Neuronal stem cell (in vitro differentiated cells): ENCODE measurements around the gene RPS27L.

ENCODE experiments used
- DNase-seq: peaks from one replicate; pipeline ENCODE4 v3.0.0-alpha.2; 2013; ENCODE audit warnings: low spot score
- H2AFZ ChIP-seq: one replicate; pipeline ENCODE4 v1.6.1; 2013; ENCODE audit warnings: mild to moderate bottlenecking, low read length, inconsistent platforms
- H2AK5ac ChIP-seq: 2 replicates; pipeline ENCODE4 v1.6.1; 2013; ENCODE audit warnings: low read depth, mild to moderate bottlenecking, inconsistent platforms, low read length, moderate library complexity, mixed read lengths
- H2BK120ac ChIP-seq: 2 replicates; pipeline ENCODE4 v1.6.1; 2013; ENCODE audit warnings: low read depth, mild to moderate bottlenecking, inconsistent platforms, low read length, moderate library complexity, mixed read lengths
- H2BK12ac ChIP-seq: one replicate; pipeline ENCODE4 v1.6.1; 2013; ENCODE audit warnings: low read length, inconsistent platforms
- H2BK15ac ChIP-seq: 2 replicates; pipeline ENCODE4 v1.6.1; 2013; ENCODE audit warnings: mild to moderate bottlenecking, low read length, inconsistent platforms, mixed read lengths
- H2BK5ac ChIP-seq: one replicate; pipeline ENCODE4 v1.6.1; 2013; ENCODE audit warnings: inconsistent platforms, mild to moderate bottlenecking, low read length, moderate library complexity
- H3K14ac ChIP-seq: one replicate; pipeline ENCODE4 v1.6.1; 2013; ENCODE audit warnings: low read length, inconsistent platforms
- H3K18ac ChIP-seq: 2 replicates; pipeline ENCODE4 v1.6.1; 2013; ENCODE audit warnings: low read length, inconsistent platforms
- H3K23ac ChIP-seq: 2 replicates; pipeline ENCODE4 v1.6.1; 2013; ENCODE audit warnings: low read depth, mild to moderate bottlenecking, mixed read lengths, low read length, inconsistent platforms; ENCODE audit not compliant: poor library complexity
- H3K27ac ChIP-seq: replicated peaks from 3 replicates; pipeline ENCODE4 v1.5.1; 2013; ENCODE audit warnings: low read length, inconsistent platforms
- H3K27me3 ChIP-seq, 3 experiments: 2 replicates each; pipeline ENCODE4 v1.6.1; 2013; ENCODE audit warnings: low read length in 3 of 3, mild to moderate bottlenecking in 2 of 3, inconsistent platforms in 1 of 3, low read depth in 1 of 3, mixed read lengths in 1 of 3, moderate library complexity in 1 of 3; ENCODE audit not compliant: control insufficient read depth in 3 of 3, insufficient read depth in 3 of 3
- H3K36me3 ChIP-seq, 2 donors: replicated peaks in 1 of 2; 2 replicates each; pipeline ENCODE4 v1.6.1; 2013; ENCODE audit warnings: low read length in 2 of 2; ENCODE audit not compliant: control insufficient read depth in 2 of 2, insufficient read depth in 2 of 2
- H3K4ac ChIP-seq: 2 replicates; pipeline ENCODE4 v1.6.1; 2013; ENCODE audit warnings: inconsistent platforms, mild to moderate bottlenecking, low read length, moderate library complexity
- H3K4me1 ChIP-seq, 2 donors: 1 replicate in 1 of 2; 2 replicates in 1 of 2; pipeline ENCODE4 v1.6.1; 2013; ENCODE audit warnings: low read length in 2 of 2, low read depth in 1 of 2; ENCODE audit not compliant: control insufficient read depth in 2 of 2, insufficient read depth in 1 of 2
- H3K4me2 ChIP-seq: one replicate; pipeline ENCODE4 v1.6.1; 2013; ENCODE audit warnings: mild to moderate bottlenecking, low read length, inconsistent platforms; ENCODE audit not compliant: insufficient read depth, poor library complexity, severe bottlenecking
- H3K4me3 ChIP-seq, 2 donors: 2 replicates each; pipeline ENCODE4 v1.5.1; 2013; ENCODE audit warnings: low read length in 2 of 2, mild to moderate bottlenecking in 2 of 2, inconsistent platforms in 1 of 2, moderate library complexity in 1 of 2
- H3K79me1 ChIP-seq: one replicate; pipeline ENCODE4 v1.6.1; 2013; ENCODE audit warnings: low read depth, mild to moderate bottlenecking, inconsistent platforms, low read length, moderate library complexity
- H3K9ac ChIP-seq: one replicate; pipeline ENCODE4 v1.6.1; 2013; ENCODE audit warnings: mild to moderate bottlenecking, low read depth, low read length, inconsistent platforms; ENCODE audit not compliant: poor library complexity
- H3K9me3 ChIP-seq, 2 donors: replicated peaks in 1 of 2; 2 replicates each; pipeline versions ENCODE3 to v1.6.1; 2013; ENCODE audit warnings: low read length in 2 of 2, mild to moderate bottlenecking in 2 of 2, inconsistent platforms in 1 of 2, low read depth in 1 of 2, mixed read lengths in 1 of 2, moderate library complexity in 1 of 2; ENCODE audit not compliant: control insufficient read depth in 2 of 2, insufficient read depth in 1 of 2
- H4K8ac ChIP-seq: one replicate; pipeline ENCODE4 v1.6.1; 2013; ENCODE audit warnings: low read depth, mild to moderate bottlenecking, inconsistent platforms, low read length, moderate library complexity
- H4K91ac ChIP-seq: one replicate; pipeline ENCODE4 v1.6.1; 2013; ENCODE audit warnings: low read length, low read depth, mild to moderate bottlenecking, inconsistent platforms; ENCODE audit not compliant: poor library complexity
- WGBS, 2 donors: extraction: QIAGEN DNeasy Blood & Tissue Kit; methylation state at CpG; one replicate each; pipeline ENCODE4 v1.1.7; 2013; ENCODE audit warnings: missing lambda C conversion rate in 2 of 2, mixed read lengths in 1 of 2; ENCODE audit not compliant: insufficient read length in 2 of 2, insufficient replicate concordance in 1 of 2; ENCODE audit errors: extremely low coverage in 2 of 2; 5-methylcytosine and 5-hydroxymethylcytosine counted together

Gene RPS27L

DNA sequence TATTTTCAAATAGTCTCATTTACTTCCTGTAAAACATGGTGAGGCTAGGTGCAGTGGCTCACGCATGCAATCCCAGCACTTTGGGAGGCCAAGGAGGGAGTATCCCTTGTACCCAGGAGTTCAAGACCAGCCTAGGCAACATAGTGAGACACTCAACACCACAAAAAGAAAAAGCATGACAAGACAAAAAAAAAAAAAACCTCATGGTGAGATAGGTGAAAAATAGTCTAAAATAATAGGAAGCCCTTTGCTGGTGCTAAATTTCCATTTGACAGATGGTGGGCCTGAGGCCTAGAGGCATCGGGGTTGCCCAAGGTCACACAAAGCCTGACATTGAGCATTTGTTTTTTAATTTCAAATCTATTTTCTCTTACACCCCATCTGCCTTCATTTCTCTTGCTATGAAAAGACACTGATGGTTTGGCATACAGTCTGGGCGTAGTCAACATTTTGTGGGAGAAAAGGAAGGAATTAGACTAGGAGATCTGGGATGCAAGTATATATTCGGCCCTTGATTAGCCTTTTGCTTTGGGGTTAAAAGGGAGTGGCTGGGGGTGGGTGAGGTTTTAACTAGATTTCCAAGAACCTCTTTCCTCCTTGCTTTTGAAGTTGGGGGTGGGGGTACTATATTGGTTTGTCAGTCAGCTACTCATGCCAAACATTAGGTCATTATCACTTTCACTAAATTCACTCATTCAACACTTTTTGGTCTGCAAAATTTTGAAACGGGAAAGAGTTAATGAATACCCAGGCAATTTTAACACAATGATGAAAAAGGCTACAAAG, 43.4 kb upstream of the RPS27L start:
- no CpG with 5 or more reads among the region's 5 CpGs for WGBS, 2 donors
- H3K36me3 ChIP-seq: peaks cover 2 to 13% of the 10 kb centered on the region in 2 donors
- H3K9me3 ChIP-seq: no peaks in the 10 kb centered on the region
- no peak overlapping the region for H2AK5ac ChIP-seq
- no peak overlapping the region for H3K4me3 ChIP-seq
- peaks cover 8 to 15% of the 10 kb centered on the region in 2 donors for H3K4me1 ChIP-seq
- H2BK120ac ChIP-seq: no peak overlapping the region
- H3K27ac ChIP-seq: no peak overlapping the region
- H3K23ac ChIP-seq: no peak overlapping the region
- no peak overlapping the region for H2BK5ac ChIP-seq
- no peak overlapping the region for H3K18ac ChIP-seq
- H3K4me2 ChIP-seq: no peak overlapping the region
- H4K91ac ChIP-seq: no peak overlapping the region
- no peak overlapping the region for H3K14ac ChIP-seq
- no peak overlapping the region for H4K8ac ChIP-seq
- DNase-seq: no peak
- no peak overlapping the region for H3K9ac ChIP-seq
- H3K27me3 ChIP-seq: no peaks in the 10 kb centered on the region
- no peak overlapping the region for H2BK15ac ChIP-seq
- H2AFZ ChIP-seq: no peak overlapping the region
- no peaks in the 10 kb centered on the region for H3K79me1 ChIP-seq
- H3K4ac ChIP-seq: no peak overlapping the region
- H2BK12ac ChIP-seq: no peak overlapping the region

DNA sequence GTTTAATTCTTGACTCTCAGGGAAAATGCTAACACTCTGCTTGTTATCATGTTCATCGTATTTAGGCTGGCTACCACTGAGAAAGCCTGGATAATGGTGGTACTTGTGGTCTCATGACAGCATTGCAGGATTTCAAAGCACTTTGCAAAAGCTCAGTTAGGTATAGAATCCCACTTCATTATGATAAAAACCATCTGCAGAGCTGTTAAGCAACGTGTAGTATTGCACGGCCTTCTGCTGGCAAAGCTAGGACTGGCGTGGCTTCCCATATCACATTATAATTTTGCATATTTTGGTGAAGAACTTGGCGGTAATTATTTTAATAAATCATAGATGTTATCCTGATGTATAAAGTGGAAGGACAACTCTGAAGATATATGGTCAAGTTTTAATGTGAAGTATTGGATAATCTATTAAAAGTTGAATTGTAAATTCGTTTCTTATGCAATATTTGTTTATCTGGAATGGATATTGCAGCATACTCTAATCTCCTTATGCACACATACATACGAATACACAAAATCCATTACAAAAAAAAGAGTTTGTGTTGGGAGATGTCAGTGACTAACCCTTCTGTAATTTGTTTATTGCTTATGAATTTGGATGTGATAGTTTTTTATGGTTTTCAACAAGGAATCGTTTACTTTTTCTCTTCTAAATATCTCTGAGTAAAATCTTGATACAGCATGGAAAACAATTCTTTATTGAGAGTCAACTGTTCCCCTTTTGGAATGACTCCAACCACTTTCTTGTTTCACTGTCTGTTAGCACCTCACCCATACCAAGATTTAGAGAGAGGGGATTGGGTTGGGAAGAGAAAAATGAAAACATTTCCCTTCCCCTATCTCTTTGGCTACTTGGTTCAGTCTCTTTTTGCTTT, 41.3 kb upstream of the RPS27L start:
- DNase-seq: no peak
- WGBS, 2 donors: no CpG with 5 or more reads among the region's 8 CpGs
- no peak overlapping the region for H3K23ac ChIP-seq

DNA sequence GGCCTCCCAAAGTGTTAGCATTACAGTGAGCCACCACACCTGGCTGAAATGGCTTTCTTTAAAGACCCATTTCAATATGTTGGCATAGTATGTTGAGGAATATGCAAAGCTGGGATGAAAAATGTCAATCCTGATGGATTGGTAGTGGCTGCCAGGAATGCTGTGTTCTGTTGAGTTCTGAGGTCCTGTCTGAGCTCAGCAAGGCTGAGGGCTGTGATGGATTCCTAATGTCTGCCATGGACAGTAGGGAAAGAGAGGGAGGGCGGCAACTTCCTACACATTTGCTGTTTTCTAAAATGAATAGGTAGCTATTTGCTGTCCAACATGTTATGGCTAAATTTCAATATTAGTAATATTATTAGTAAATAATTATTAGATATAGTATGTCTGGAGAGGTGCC, 40.3 kb upstream of the RPS27L start:
- H2BK15ac ChIP-seq: no peak overlapping the region
- H3K14ac ChIP-seq: no peak overlapping the region
- no peaks in the 10 kb centered on the region for H3K79me1 ChIP-seq
- H3K4me1 ChIP-seq: peaks cover 13 to 15% of the 10 kb centered on the region in 2 donors
- H3K9ac ChIP-seq: no peak overlapping the region
- no peaks in the 10 kb centered on the region for H3K9me3 ChIP-seq
- H2AK5ac ChIP-seq: no peak overlapping the region
- no peak overlapping the region for H2AFZ ChIP-seq
- no peak overlapping the region for H2BK12ac ChIP-seq
- no peak overlapping the region for H3K4ac ChIP-seq
- DNase-seq: no peak
- H3K36me3 ChIP-seq: peaks cover 2 to 13% of the 10 kb centered on the region in 2 donors
- no peaks in the 10 kb centered on the region for H3K27me3 ChIP-seq
- H3K18ac ChIP-seq: no peak overlapping the region
- no peak overlapping the region for H2BK5ac ChIP-seq
- no peak overlapping the region for H3K23ac ChIP-seq
- no peak overlapping the region for H3K4me3 ChIP-seq
- no peak overlapping the region for H3K4me2 ChIP-seq
- no CpG with 5 or more reads among the region's 1 CpG for WGBS, 2 donors
- H3K27ac ChIP-seq: no peak overlapping the region
- no peak overlapping the region for H4K91ac ChIP-seq
- no peak overlapping the region for H2BK120ac ChIP-seq
- no peak overlapping the region for H4K8ac ChIP-seq

More for the DNA sequence above, 41.3 kb upstream of the RPS27L start:
- Histone ChIP-seq H3K14ac (no peak overlapping the region), H3K27ac (no peak overlapping the region), H2BK12ac (no peak overlapping the region), H4K91ac (no peak overlapping the region), H3K9ac (no peak overlapping the region), H2AK5ac (no peak overlapping the region), H3K27me3 (no peaks in the 10 kb centered on the region), H3K4me3 (no peak overlapping the region), H2BK15ac (no peak overlapping the region), H3K36me3 (peaks cover 2 to 13% of the 10 kb centered on the region in 2 donors), H4K8ac (no peak overlapping the region), H2BK5ac (no peak overlapping the region), H3K18ac (no peak overlapping the region), H3K9me3 (no peaks in the 10 kb centered on the region), H3K4me1 (peaks cover 13 to 17% of the 10 kb centered on the region in 2 donors), H2BK120ac (no peak overlapping the region), H3K4me2 (no peak overlapping the region), H3K4ac (no peak overlapping the region), H2AFZ (no peak overlapping the region), H3K79me1 (no peaks in the 10 kb centered on the region)

DNA sequence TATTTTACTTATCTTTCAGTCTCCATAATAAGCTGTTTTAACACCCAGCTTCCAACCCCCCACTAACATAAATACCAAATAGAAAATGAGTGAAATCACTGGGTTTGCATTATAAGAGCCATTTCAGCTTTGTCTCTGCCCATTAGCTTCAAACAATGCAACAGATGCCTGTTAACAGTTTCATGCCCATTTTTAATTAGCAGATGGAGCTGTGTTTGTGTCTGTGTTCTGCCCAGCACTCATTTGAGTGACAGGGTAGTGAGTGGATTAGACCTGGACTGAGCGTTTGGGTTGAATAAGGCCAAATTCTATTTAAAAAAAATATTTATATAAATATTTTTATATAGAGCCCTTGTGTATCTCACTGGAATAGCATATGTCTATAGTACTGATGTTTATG, 39.6 kb upstream of the RPS27L start:
- H2BK15ac ChIP-seq: no peak overlapping the region

More for the DNA sequence above, 39.6 kb upstream of the RPS27L start:
- H4K91ac ChIP-seq: no peak overlapping the region
- WGBS, 2 donors: no CpG with 5 or more reads among the region's 1 CpG
- peaks cover 9 to 16% of the 10 kb centered on the region in 2 donors for H3K4me1 ChIP-seq
- H3K27ac ChIP-seq: no peak overlapping the region
- H3K18ac ChIP-seq: no peak overlapping the region
- no peak overlapping the region for H2BK12ac ChIP-seq
- H2BK5ac ChIP-seq: no peak overlapping the region
- no peaks in the 10 kb centered on the region for H3K9me3 ChIP-seq
- no peak for DNase-seq
- H3K4ac ChIP-seq: no peak overlapping the region
- H3K27me3 ChIP-seq: no peaks in the 10 kb centered on the region
- no peaks in the 10 kb centered on the region for H3K79me1 ChIP-seq
- no peak overlapping the region for H3K4me3 ChIP-seq
- H3K14ac ChIP-seq: no peak overlapping the region
- no peak overlapping the region for H4K8ac ChIP-seq
- no peak overlapping the region for H3K9ac ChIP-seq
- peaks cover 2 to 13% of the 10 kb centered on the region in 2 donors for H3K36me3 ChIP-seq
- H2AK5ac ChIP-seq: no peak overlapping the region
- H3K4me2 ChIP-seq: no peak overlapping the region
- no peak overlapping the region for H2AFZ ChIP-seq
- no peak overlapping the region for H2BK120ac ChIP-seq
- no peak overlapping the region for H3K23ac ChIP-seq
